B cell (primary cell): ENCODE data around the gene GPRC5D. TPM values are rescaled to one million over a fixed set of nuclear protein-coding genes. Genes with fewer than 3 reads are reported as not detected.
A peak's percentile ranks its signal among the peaks of the same experiment; 100 is the strongest.

Source experiments
- ATAC-seq: fragments of 200-7000 bp; cut with Tn5 transposase; one replicate; pipeline ENCODE4 v1.10.0; 2021; ENCODE audit warnings: low read depth, mild to moderate bottlenecking, moderate number of reproducible peaks, moderate library complexity
- CTCF ChIA-PET: fragments of 350-600 bp; sonication (Branson Sonifier 250); formaldehyde crosslinking; loops from one replicate; lab custom pipeline; 2021; ENCODE audit warnings: antibody characterized with exemption, inconsistent platforms; lab: Charles Lee
- POLR2A ChIA-PET: fragments of 350-600 bp; sonication (Branson Sonifier 250); formaldehyde crosslinking; loops from one replicate; lab custom pipeline; 2021; ENCODE audit warnings: antibody characterized with exemption; lab: Charles Lee
- DNase-seq: peaks from one replicate; pipeline ENCODE4 v3.0.0; 2013
- H2AFZ ChIP-seq: 2 replicates; pipeline ENCODE4 v1.6.1; 2012; ENCODE audit warnings: mild to moderate bottlenecking, low read depth, low read length; ENCODE audit not compliant: insufficient read depth, poor library complexity, severe bottlenecking
- H3K27ac ChIP-seq, 2 donors: 1 replicate in 1 of 2; 2 replicates in 1 of 2; pipeline ENCODE4 v1.5.1; 2012 to 2013; ENCODE audit warnings: low read length in 2 of 2, mild to moderate bottlenecking in 2 of 2, moderate library complexity in 1 of 2
- H3K27me3 ChIP-seq, 4 experiments: fragments of 200-600 bp in 1 of 4; sonication (generic) in 1 of 4; replicated peaks in 1 of 4; 1 replicate in 2 of 4; 2 replicates in 2 of 4; pipeline versions ENCODE4 v1.6.1 to v1.7.0; 2013 to 2016; ENCODE audit warnings: low read length in 3 of 4, mild to moderate bottlenecking in 2 of 4, mixed read lengths in 1 of 4, moderate library complexity in 1 of 4; ENCODE audit not compliant: insufficient read depth in 4 of 4, control insufficient read depth in 3 of 4; ENCODE audit errors: control extremely low read depth in 1 of 4
- H3K36me3 ChIP-seq, 2 experiments: replicated peaks in 1 of 2; 1 replicate in 1 of 2; 2 replicates in 1 of 2; pipeline versions ENCODE4 v1.6.1 to v1.7.1; 2013; ENCODE audit warnings: low read length in 1 of 2; ENCODE audit not compliant: insufficient read depth in 2 of 2, control insufficient read depth in 1 of 2; ENCODE audit errors: control extremely low read depth in 1 of 2, extremely low read depth in 1 of 2
- H3K4me1 ChIP-seq, 2 donors: fragments of 200-600 bp in 1 of 2; sonication (generic) in 1 of 2; 1 replicate in 1 of 2; 2 replicates in 1 of 2; pipeline versions ENCODE4 v1.5.1 to v1.6.1; 2013 to 2017; ENCODE audit warnings: low read length in 2 of 2; ENCODE audit not compliant: control insufficient read depth in 2 of 2, insufficient read depth in 2 of 2
- H3K4me2 ChIP-seq: replicated peaks from 2 replicates; pipeline ENCODE3; 2012; ENCODE audit warnings: mild to moderate bottlenecking, low read depth, low read length; ENCODE audit not compliant: poor library complexity, severe bottlenecking
- H3K4me3 ChIP-seq, 5 experiments: fragments of 200-600 bp in 1 of 5; sonication (generic) in 1 of 5; 1 replicate in 3 of 5; 2 replicates in 2 of 5; pipeline versions ENCODE4 v1.5.1 to v1.7.0; 2011 to 2016; ENCODE audit warnings: low read length in 4 of 5, mild to moderate bottlenecking in 4 of 5, low read depth in 2 of 5, control low read depth in 1 of 5, moderate library complexity in 1 of 5; ENCODE audit not compliant: insufficient read depth in 1 of 5; ENCODE audit errors: control extremely low read depth in 1 of 5, extremely low read depth in 1 of 5
- H3K79me2 ChIP-seq: fragments of 200-600 bp; sonication (generic); one replicate; pipeline ENCODE4 v1.6.0; 2016; ENCODE audit warnings: low read length; ENCODE audit not compliant: control insufficient read depth, insufficient read depth
- H3K9ac ChIP-seq: fragments of 200-600 bp; sonication (generic); 2 replicates; pipeline ENCODE4 v1.6.1; 2017; ENCODE audit warnings: mild to moderate bottlenecking, low read length, moderate library complexity
- H3K9me3 ChIP-seq, 3 donors: one replicate each; pipeline versions ENCODE4 v1.6.1 to v1.7.1; 2013; ENCODE audit warnings: low read length in 2 of 3; ENCODE audit not compliant: control insufficient read depth in 2 of 3, insufficient read depth in 1 of 3; ENCODE audit errors: control extremely low read depth in 1 of 3
- H4K20me1 ChIP-seq: 2 replicates; pipeline ENCODE4 v1.6.0; 2012; ENCODE audit warnings: mild to moderate bottlenecking, low read length; ENCODE audit not compliant: insufficient read depth, control insufficient read depth, poor library complexity, severe bottlenecking
- H3K27ac Mint-ChIP-seq: one replicate; pipeline ENCODE4 v1.8.0; 2021; ENCODE audit warnings: mixed read lengths
- H3K27me3 Mint-ChIP-seq: one replicate; pipeline ENCODE4 v1.8.0; 2021; ENCODE audit warnings: mixed read lengths
- H3K4me1 Mint-ChIP-seq: one replicate; pipeline ENCODE4 v1.8.0; 2021; ENCODE audit warnings: mixed read lengths
- H3K4me3 Mint-ChIP-seq: one replicate; pipeline ENCODE4 v1.8.0; 2021; ENCODE audit warnings: mixed read lengths
- H3K9me3 Mint-ChIP-seq: one replicate; pipeline ENCODE4 v1.8.0; 2022; ENCODE audit warnings: mixed read lengths; ENCODE audit not compliant: insufficient read depth
- CTCF ChIP-seq: fragments of 200-600 bp; IDR thresholded peaks from one replicate; pipeline ENCODE4 v1.8.0; 2022; ENCODE audit warnings: antibody characterized with exemption, mild to moderate bottlenecking
- EZH2 ChIP-seq: IDR thresholded peaks from 2 replicates; pipeline ENCODE4 v1.6.1; 2012; ENCODE audit warnings: borderline replicate concordance, low read depth, mild to moderate bottlenecking, moderate library complexity, low read length; ENCODE audit not compliant: insufficient read depth, poor library complexity, severe bottlenecking
- WGBS: methylation state at CpG from one replicate; pipeline ENCODE4 v1.1.5; 2013; ENCODE audit warnings: missing lambda C conversion rate; ENCODE audit not compliant: insufficient coverage; 5-methylcytosine and 5-hydroxymethylcytosine counted together
- intact Hi-C: fragments of 100-400 bp; cut with micrococcal nuclease; formaldehyde crosslinking; loops from one replicate; pipeline ENCODE4 v1.10.0; 2022
- polyA plus RNA-seq: library from polyadenylated mRNA; depleted of rRNA; stranded (reverse); fragments of >200 nt; gene quantifications from 2 replicates; pipeline ENCODE4 v1.2.3, GENCODE V29; 2012
- total RNA-seq, 2 donors: library from RNA; stranded (reverse); fragments of 120-200 nt in 1 of 2; gene quantifications; 1 replicate in 1 of 2; 2 replicates in 1 of 2; pipeline versions ENCODE4 v1.2.3 to v1.2.4, GENCODE V29; 2013 to 2022

Gene GPRC5D
- total and polyA plus RNA-seq, 2 donors (not counting 1 experiment from before 2014, with no cell fraction given) = 0.47 to 7.7 TPM

GRCh38 chr12:12916135-12916944, 35.6 kb downstream of the GPRC5D start:
- H3K4me2 ChIP-seq = peak overlapping the region; percentile 35
- DNase-seq = peak; percentile 88
- CTCF ChIA-PET = interaction anchor here (0.6 to 10.4 kb wide), 31 partner anchors 9 to 1085 kb away, joined by 3 to 275 read pairs (median 3); partner anchors contain the start of gene FAM234B
- no peaks in the 10 kb centered on the region for H4K20me1 ChIP-seq
- H3K9me3 ChIP-seq = peaks cover 0 to 3% (median 0%) of the 10 kb centered on the region in 3 donors
- H3K4me3 ChIP-seq = peak overlapping the region in 1 of 5 experiments; percentile 9
- peaks cover 6% of the 10 kb centered on the region for H3K4me1 Mint-ChIP-seq
- WGBS = 14% methylated on average over 15 of the region's 19 CpGs
- H3K36me3 ChIP-seq = no peaks in the 10 kb centered on the region
- no peak overlapping the region for H3K27ac Mint-ChIP-seq
- H3K4me3 Mint-ChIP-seq = no peak overlapping the region
- H3K9me3 Mint-ChIP-seq = no peaks in the 10 kb centered on the region
- intact Hi-C loops = loop anchor here (1.0 to 10.0 kb wide), 8 partner anchors 86 to 948 kb away; partner anchors contain the start of gene HEBP1
- ATAC-seq = peak; percentile 97
- H3K79me2 ChIP-seq = no peaks in the 10 kb centered on the region
- H3K27me3 Mint-ChIP-seq = peaks cover 17% of the 10 kb centered on the region
- H2AFZ ChIP-seq = peak overlapping the region; percentile 43
- H3K27ac ChIP-seq = no peak overlapping the region
- TF ChIP-seq CTCF (peak; percentile 94), EZH2 (no peak)
- peak overlapping the region; percentile 2 for H3K9ac ChIP-seq
- H3K27me3 ChIP-seq = peaks cover 0 to 16% (median 6%) of the 10 kb centered on the region in 4 experiments
- peaks cover 5 to 9% of the 10 kb centered on the region in 2 donors for H3K4me1 ChIP-seq
- POLR2A ChIA-PET = no interaction called here

GRCh38 chr12:12915656-12916055, 36.3 kb downstream of the GPRC5D start:
- 84% methylated on average over 9 of the region's 10 CpGs for WGBS
- intact Hi-C loops = loop anchor here (1.0 to 10.0 kb wide), 8 partner anchors 87 to 949 kb away; partner anchors contain the start of gene HEBP1
- peaks cover 7% of the 10 kb centered on the region for H3K4me1 Mint-ChIP-seq
- Histone ChIP-seq H3K36me3 (no peaks in the 10 kb centered on the region), H3K4me3 (no peak overlapping the region), H4K20me1 (no peaks in the 10 kb centered on the region), H3K27ac (no peak overlapping the region), H3K4me2 (no peak overlapping the region), H3K27me3 (peaks cover 0 to 16% (median 6%) of the 10 kb centered on the region in 4 experiments), H3K79me2 (no peaks in the 10 kb centered on the region), H3K4me1 (peaks cover 5 to 9% of the 10 kb centered on the region in 2 donors), H2AFZ (no peak overlapping the region), H3K9me3 (peaks cover 0 to 3% (median 0%) of the 10 kb centered on the region in 3 donors), H3K9ac (no peak overlapping the region)
- ATAC-seq (no peak), DNase-seq (no peak)
- TF ChIP-seq CTCF = no peak
- TF ChIP-seq EZH2 = no peak
- H3K27ac Mint-ChIP-seq = no peak overlapping the region
- no peak overlapping the region for H3K4me3 Mint-ChIP-seq
- ChIA-PET CTCF (interaction anchor here (0.6 to 10.4 kb wide), 19 partner anchors 11 to 1086 kb away, joined by 3 to 275 read pairs (median 4); no protein-coding TSS in a partner anchor), POLR2A (no interaction called here)
- H3K9me3 Mint-ChIP-seq = no peaks in the 10 kb centered on the region
- H3K27me3 Mint-ChIP-seq = peaks cover 17% of the 10 kb centered on the region
